B cell (primary cell): Measurements from ENCODE around the gene PITHD1. TPM values are rescaled to one million over a fixed set of nuclear protein-coding genes. Genes with fewer than 3 reads are reported as not detected.

Experiments used
- ATAC-seq: fragments of 200-7000 bp; cut with Tn5 transposase; one replicate; pipeline ENCODE4 v1.10.0; 2021; ENCODE audit warnings: low read depth, mild to moderate bottlenecking, moderate number of reproducible peaks, moderate library complexity
- CTCF ChIA-PET: fragments of 350-600 bp; sonication (Branson Sonifier 250); formaldehyde crosslinking; loops from one replicate; lab custom pipeline; 2021; ENCODE audit warnings: antibody characterized with exemption, inconsistent platforms; lab: Charles Lee
- POLR2A ChIA-PET: fragments of 350-600 bp; sonication (Branson Sonifier 250); formaldehyde crosslinking; loops from one replicate; lab custom pipeline; 2021; ENCODE audit warnings: antibody characterized with exemption; lab: Charles Lee
- DNase-seq: peaks from one replicate; pipeline ENCODE4 v3.0.0; 2013
- H2AFZ ChIP-seq: 2 replicates; pipeline ENCODE4 v1.6.1; 2012; ENCODE audit warnings: mild to moderate bottlenecking, low read depth, low read length; ENCODE audit not compliant: insufficient read depth, poor library complexity, severe bottlenecking
- H3K27ac ChIP-seq, 2 donors: 1 replicate in 1 of 2; 2 replicates in 1 of 2; pipeline ENCODE4 v1.5.1; 2012 to 2013; ENCODE audit warnings: low read length in 2 of 2, mild to moderate bottlenecking in 2 of 2, moderate library complexity in 1 of 2
- H3K27me3 ChIP-seq, 4 experiments: fragments of 200-600 bp in 1 of 4; sonication (generic) in 1 of 4; replicated peaks in 1 of 4; 1 replicate in 2 of 4; 2 replicates in 2 of 4; pipeline versions ENCODE4 v1.6.1 to v1.7.0; 2013 to 2016; ENCODE audit warnings: low read length in 3 of 4, mild to moderate bottlenecking in 2 of 4, mixed read lengths in 1 of 4, moderate library complexity in 1 of 4; ENCODE audit not compliant: insufficient read depth in 4 of 4, control insufficient read depth in 3 of 4; ENCODE audit errors: control extremely low read depth in 1 of 4
- H3K36me3 ChIP-seq, 2 experiments: replicated peaks in 1 of 2; 1 replicate in 1 of 2; 2 replicates in 1 of 2; pipeline versions ENCODE4 v1.6.1 to v1.7.1; 2013; ENCODE audit warnings: low read length in 1 of 2; ENCODE audit not compliant: insufficient read depth in 2 of 2, control insufficient read depth in 1 of 2; ENCODE audit errors: control extremely low read depth in 1 of 2, extremely low read depth in 1 of 2
- H3K4me1 ChIP-seq, 2 donors: fragments of 200-600 bp in 1 of 2; sonication (generic) in 1 of 2; 1 replicate in 1 of 2; 2 replicates in 1 of 2; pipeline versions ENCODE4 v1.5.1 to v1.6.1; 2013 to 2017; ENCODE audit warnings: low read length in 2 of 2; ENCODE audit not compliant: control insufficient read depth in 2 of 2, insufficient read depth in 2 of 2
- H3K4me2 ChIP-seq: replicated peaks from 2 replicates; pipeline ENCODE3; 2012; ENCODE audit warnings: mild to moderate bottlenecking, low read depth, low read length; ENCODE audit not compliant: poor library complexity, severe bottlenecking
- H3K4me3 ChIP-seq, 5 experiments: fragments of 200-600 bp in 1 of 5; sonication (generic) in 1 of 5; 1 replicate in 3 of 5; 2 replicates in 2 of 5; pipeline versions ENCODE4 v1.5.1 to v1.7.0; 2011 to 2016; ENCODE audit warnings: low read length in 4 of 5, mild to moderate bottlenecking in 4 of 5, low read depth in 2 of 5, control low read depth in 1 of 5, moderate library complexity in 1 of 5; ENCODE audit not compliant: insufficient read depth in 1 of 5; ENCODE audit errors: control extremely low read depth in 1 of 5, extremely low read depth in 1 of 5
- H3K79me2 ChIP-seq: fragments of 200-600 bp; sonication (generic); one replicate; pipeline ENCODE4 v1.6.0; 2016; ENCODE audit warnings: low read length; ENCODE audit not compliant: control insufficient read depth, insufficient read depth
- H3K9ac ChIP-seq: fragments of 200-600 bp; sonication (generic); 2 replicates; pipeline ENCODE4 v1.6.1; 2017; ENCODE audit warnings: mild to moderate bottlenecking, low read length, moderate library complexity
- H3K9me3 ChIP-seq, 3 donors: one replicate each; pipeline versions ENCODE4 v1.6.1 to v1.7.1; 2013; ENCODE audit warnings: low read length in 2 of 3; ENCODE audit not compliant: control insufficient read depth in 2 of 3, insufficient read depth in 1 of 3; ENCODE audit errors: control extremely low read depth in 1 of 3
- H4K20me1 ChIP-seq: 2 replicates; pipeline ENCODE4 v1.6.0; 2012; ENCODE audit warnings: mild to moderate bottlenecking, low read length; ENCODE audit not compliant: insufficient read depth, control insufficient read depth, poor library complexity, severe bottlenecking
- H3K27ac Mint-ChIP-seq: one replicate; pipeline ENCODE4 v1.8.0; 2021; ENCODE audit warnings: mixed read lengths
- H3K27me3 Mint-ChIP-seq: one replicate; pipeline ENCODE4 v1.8.0; 2021; ENCODE audit warnings: mixed read lengths
- H3K4me1 Mint-ChIP-seq: one replicate; pipeline ENCODE4 v1.8.0; 2021; ENCODE audit warnings: mixed read lengths
- H3K4me3 Mint-ChIP-seq: one replicate; pipeline ENCODE4 v1.8.0; 2021; ENCODE audit warnings: mixed read lengths
- H3K9me3 Mint-ChIP-seq: one replicate; pipeline ENCODE4 v1.8.0; 2022; ENCODE audit warnings: mixed read lengths; ENCODE audit not compliant: insufficient read depth
- CTCF ChIP-seq: fragments of 200-600 bp; IDR thresholded peaks from one replicate; pipeline ENCODE4 v1.8.0; 2022; ENCODE audit warnings: antibody characterized with exemption, mild to moderate bottlenecking
- EZH2 ChIP-seq: IDR thresholded peaks from 2 replicates; pipeline ENCODE4 v1.6.1; 2012; ENCODE audit warnings: borderline replicate concordance, low read depth, mild to moderate bottlenecking, moderate library complexity, low read length; ENCODE audit not compliant: insufficient read depth, poor library complexity, severe bottlenecking
- WGBS: methylation state at CpG from one replicate; pipeline ENCODE4 v1.1.5; 2013; ENCODE audit warnings: missing lambda C conversion rate; ENCODE audit not compliant: insufficient coverage; 5-methylcytosine and 5-hydroxymethylcytosine counted together
- intact Hi-C: fragments of 100-400 bp; cut with micrococcal nuclease; formaldehyde crosslinking; loops from one replicate; pipeline ENCODE4 v1.10.0; 2022
- polyA plus RNA-seq: library from polyadenylated mRNA; depleted of rRNA; stranded (reverse); fragments of >200 nt; gene quantifications from 2 replicates; pipeline ENCODE4 v1.2.3, GENCODE V29; 2012
- total RNA-seq, 2 donors: library from RNA; stranded (reverse); fragments of 120-200 nt in 1 of 2; gene quantifications; 1 replicate in 1 of 2; 2 replicates in 1 of 2; pipeline versions ENCODE4 v1.2.3 to v1.2.4, GENCODE V29; 2013 to 2022

PITHD1 gene
- total and polyA plus RNA-seq, 2 donors (not counting 1 experiment from before 2014, with no cell fraction given): 32.4 to 62.2 TPM

- intact Hi-C loops: no loop called here
- CTCF ChIA-PET: no interaction called here
Observed at GRCh38 chr1:23836037-23836436, 57.8 kb downstream of the PITHD1 start.

More at GRCh38 chr1:23836037-23836436, 57.8 kb downstream of the PITHD1 start:
- H3K4me3 Mint-ChIP-seq: no peak overlapping the region
- H3K27me3 Mint-ChIP-seq: no peaks in the 10 kb centered on the region
- Histone ChIP-seq H3K27me3 (no peaks in the 10 kb centered on the region), H4K20me1 (no peaks in the 10 kb centered on the region), H3K4me3 (no peak overlapping the region), H3K79me2 (no peaks in the 10 kb centered on the region), H3K9ac (no peak overlapping the region), H3K4me2 (no peak overlapping the region), H3K9me3 (no peaks in the 10 kb centered on the region), H3K27ac (no peak overlapping the region), H2AFZ (no peak overlapping the region), H3K4me1 (peaks cover 6 to 7% of the 10 kb centered on the region in 2 donors), H3K36me3 (no peaks in the 10 kb centered on the region)
- no peak for DNase-seq
- TF ChIP-seq CTCF: no peak
- no peak for TF ChIP-seq EZH2
- WGBS: no CpG with 5 or more reads among the region's 3 CpGs
- POLR2A ChIA-PET: interaction anchor here (0.7 kb wide), 1 partner anchor 29 kb away, joined by 5 read pairs; no protein-coding TSS in a partner anchor
- H3K4me1 Mint-ChIP-seq: peaks cover 11% of the 10 kb centered on the region
- no peak for ATAC-seq
- H3K27ac Mint-ChIP-seq: no peak overlapping the region
- H3K9me3 Mint-ChIP-seq: no peaks in the 10 kb centered on the region

Other genes with a start within 250 kb of the PITHD1 start
- 1.2 and 3.2 TPM in 2 replicates for gene E2F2, start 247.2 kb upstream of the PITHD1 start, total RNA-seq
- gene E2F2, start 247.2 kb upstream of the PITHD1 start, polyA plus RNA-seq: 1.6 and 2.4 TPM in 2 replicates
- 367 and 370 TPM in 2 replicates for gene ID3, start 218.9 kb upstream of the PITHD1 start, total RNA-seq
- gene ID3, start 218.9 kb upstream of the PITHD1 start, polyA plus RNA-seq: 83.0 and 212 TPM in 2 replicates
- 1,439 and 1,539 TPM in 2 replicates for gene RPL11, start 86.6 kb upstream of the PITHD1 start, total RNA-seq
- gene RPL11, start 86.6 kb upstream of the PITHD1 start, polyA plus RNA-seq: 1,373 and 1,928 TPM in 2 replicates
- 53.0 and 56.6 TPM in 2 replicates for gene ELOA, start 34.9 kb upstream of the PITHD1 start, total RNA-seq
- gene ELOA, start 34.9 kb upstream of the PITHD1 start, polyA plus RNA-seq: 12.9 and 17.6 TPM in 2 replicates
- gene LYPLA2, start 12.7 kb downstream of the PITHD1 start, total RNA-seq: 50.6 and 52.2 TPM in 2 replicates
- gene LYPLA2, start 12.7 kb downstream of the PITHD1 start, polyA plus RNA-seq: 41.4 and 60.5 TPM in 2 replicates
- 12.1 TPM in 2 replicates for gene GALE, start 22.3 kb downstream of the PITHD1 start, total RNA-seq
- gene GALE, start 22.3 kb downstream of the PITHD1 start, polyA plus RNA-seq: 8.6 and 9.4 TPM in 2 replicates
- gene HMGCL, start 47.0 kb downstream of the PITHD1 start, total RNA-seq: 35.9 and 41.2 TPM in 2 replicates
- 13.7 and 18.5 TPM in 2 replicates for gene HMGCL, start 47.0 kb downstream of the PITHD1 start, polyA plus RNA-seq
- 17.4 and 19.3 TPM in 2 replicates for gene FUCA1, start 89.9 kb downstream of the PITHD1 start, total RNA-seq
- gene FUCA1, start 89.9 kb downstream of the PITHD1 start, polyA plus RNA-seq: 8.0 and 9.7 TPM in 2 replicates
- gene CNR2, start 134.9 kb downstream of the PITHD1 start, total RNA-seq: 45.6 and 47.4 TPM in 2 replicates
- gene CNR2, start 134.9 kb downstream of the PITHD1 start, polyA plus RNA-seq: 45.5 and 63.4 TPM in 2 replicates
- gene PNRC2, start 181.4 kb downstream of the PITHD1 start, total RNA-seq: 168 and 174 TPM in 2 replicates
- gene PNRC2, start 181.4 kb downstream of the PITHD1 start, polyA plus RNA-seq: 89.8 and 104 TPM in 2 replicates
- gene SRSF10, start 201.9 kb downstream of the PITHD1 start, total RNA-seq: 213 and 223 TPM in 2 replicates
- gene SRSF10, start 201.9 kb downstream of the PITHD1 start, polyA plus RNA-seq: 98.6 and 231 TPM in 2 replicates